Esophagus squamous epithelium (tissue), 5 donors: ENCODE measurements around the gene ZBTB38. TPM values are rescaled to one million over a fixed set of nuclear protein-coding genes. Genes with fewer than 3 reads are reported as not detected.

ENCODE experiments used
- DNase-seq: peaks from one replicate; lab custom pipeline; 2025; lab: John Stamatoyannopoulos, UW
- H3K27ac ChIP-seq, 4 donors: fragments of 200-600 bp; sonication (generic); one replicate each; pipeline ENCODE4 v1.5.1; 2016 to 2019; ENCODE audit warnings: mild to moderate bottlenecking in 1 of 4
- H3K27me3 ChIP-seq, 4 donors: fragments of 200-600 bp; sonication (generic); 1 replicate in 3 of 4; 2 replicates in 1 of 4; pipeline versions ENCODE4 v1.5.1 to v1.6.0; 2017 to 2021; ENCODE audit warnings: antibody characterized with exemption in 1 of 4
- H3K36me3 ChIP-seq, 3 donors: fragments of 200-600 bp; sonication (generic); one replicate each; pipeline ENCODE4 v1.5.1; 2016 to 2019
- H3K4me1 ChIP-seq, 3 donors: fragments of 200-600 bp; sonication (generic); one replicate each; pipeline ENCODE4 v1.5.1; 2017 to 2019
- H3K4me3 ChIP-seq, 4 donors: fragments of 200-600 bp; sonication (generic); 1 replicate in 3 of 4; 2 replicates in 1 of 4; pipeline ENCODE4 v1.5.1; 2016 to 2019; ENCODE audit warnings: mild to moderate bottlenecking in 2 of 4, moderate library complexity in 1 of 4
- H3K9me3 ChIP-seq, 3 donors: fragments of 200-600 bp; sonication (generic); one replicate each; pipeline ENCODE4 v1.5.1; 2016 to 2019
- CTCF ChIP-seq, 6 experiments: fragments of 450-650 bp in 4 of 6; fragments of 200-600 bp in 2 of 6; sonication (generic) in 2 of 6; IDR thresholded peaks; one replicate each; pipeline ENCODE4 v1.5.1; 2016 to 2019; ENCODE audit warnings: antibody characterized with exemption in 6 of 6, mild to moderate bottlenecking in 4 of 6, moderate library complexity in 4 of 6
- POLR2A ChIP-seq, 4 donors: fragments of 450-650 bp; IDR thresholded peaks; one replicate each; pipeline ENCODE4 v1.6.1; 2017; ENCODE audit warnings: antibody characterized with exemption in 4 of 4, mild to moderate bottlenecking in 4 of 4, moderate library complexity in 3 of 4
- whole genome bisulfite sequencing, 2 donors: methylation state at CpG; one replicate each; pipeline ENCODE4 v1.1.5; 2018; 5-methylcytosine and 5-hydroxymethylcytosine counted together
- intact Hi-C: fragments of 100-400 bp; cut with DNase I; formaldehyde crosslinking; loops from one replicate; pipeline ENCODE4 v1.15.0; 2022
- total RNA-seq, 4 donors: library from RNA; depleted of rRNA; stranded (reverse); fragments of >200 nt; gene quantifications; one replicate each; pipeline ENCODE4 v1.1.0, GENCODE V29; 2016
- donor health status: DM: yes; HTN: yes; CAD: no.

Gene ZBTB38
- total RNA-seq, 4 donors from 2014 or later = 15.6 to 54.4 (median 33.1) TPM

- intact Hi-C loops = no loop called here
- no peak for TF ChIP-seq POLR2A (IDR thresholded peaks at IDR 0.05)
- no peak for TF ChIP-seq CTCF (IDR thresholded peaks at IDR 0.05)
- H3K27me3 ChIP-seq = peaks cover 0 to 75% (median 0%) of the 10 kb centered on the region in 4 donors
- no peaks in the 10 kb centered on the region for H3K4me1 ChIP-seq
- DNase-seq = no peak
- H3K27ac ChIP-seq = no peak overlapping the region
- H3K4me3 ChIP-seq = no peak overlapping the region
- H3K36me3 ChIP-seq = no peaks in the 10 kb centered on the region
- no peaks in the 10 kb centered on the region for H3K9me3 ChIP-seq
Measured at GRCh38 chr3:141326123-141326522, 42.2 kb upstream of the ZBTB38 start.

- 67 to 69% methylated on average over 3 of the region's 3 CpGs for WGBS, 2 donors
- TF ChIP-seq POLR2A (IDR thresholded peaks at IDR 0.05) = no peak
- TF ChIP-seq CTCF (IDR thresholded peaks at IDR 0.05) = no peak
Measured at GRCh38 chr3:141326626-141327025, 41.7 kb upstream of the ZBTB38 start.

GRCh38 chr3:141328286-141329166, 39.8 kb upstream of the ZBTB38 start:
- no peak overlapping the region for H3K27ac ChIP-seq
- no peak for TF ChIP-seq POLR2A (IDR thresholded peaks at IDR 0.05)
- no peak for TF ChIP-seq CTCF (IDR thresholded peaks at IDR 0.05)
- no peaks in the 10 kb centered on the region for H3K9me3 ChIP-seq
- H3K4me1 ChIP-seq = peaks cover 0 to 9% (median 0%) of the 10 kb centered on the region in 3 donors
- WGBS, 2 donors = 74% methylated on average over 7 of the region's 7 CpGs
- no peak for DNase-seq
- no peak overlapping the region for H3K4me3 ChIP-seq
- H3K36me3 ChIP-seq = no peaks in the 10 kb centered on the region
- H3K27me3 ChIP-seq = peaks cover 0 to 81% (median 0%) of the 10 kb centered on the region in 4 donors
- intact Hi-C loops = no loop called here

More at GRCh38 chr3:141326626-141327025, 41.7 kb upstream of the ZBTB38 start:
- no peaks in the 10 kb centered on the region for H3K36me3 ChIP-seq
- peaks cover 0 to 76% (median 0%) of the 10 kb centered on the region in 4 donors for H3K27me3 ChIP-seq
- no peaks in the 10 kb centered on the region for H3K4me1 ChIP-seq
- intact Hi-C loops = no loop called here
- DNase-seq = no peak
- no peak overlapping the region for H3K27ac ChIP-seq
- H3K4me3 ChIP-seq = no peak overlapping the region
- H3K9me3 ChIP-seq = no peaks in the 10 kb centered on the region

GRCh38 chr3:141330235-141330634, 38.1 kb upstream of the ZBTB38 start:
- H3K27ac ChIP-seq = no peak overlapping the region
- TF ChIP-seq POLR2A (IDR thresholded peaks at IDR 0.05) (no peak), CTCF (IDR thresholded peaks at IDR 0.05) (no peak)
- no peak overlapping the region for H3K4me3 ChIP-seq
- no peak for DNase-seq
- 92 to 100% methylated on average over 3 of the region's 3 CpGs for WGBS, 2 donors
- intact Hi-C loops = no loop called here
- H3K9me3 ChIP-seq = no peaks in the 10 kb centered on the region
- H3K4me1 ChIP-seq = peaks cover 0 to 9% (median 0%) of the 10 kb centered on the region in 3 donors
- peaks cover 0 to 89% (median 0%) of the 10 kb centered on the region in 4 donors for H3K27me3 ChIP-seq
- H3K36me3 ChIP-seq = no peaks in the 10 kb centered on the region

- intact Hi-C loops = no loop called here
- Histone ChIP-seq H3K9me3 (no peaks in the 10 kb centered on the region), H3K4me3 (no peak overlapping the region), H3K27ac (no peak overlapping the region), H3K4me1 (peaks cover 0 to 9% (median 0%) of the 10 kb centered on the region in 3 donors), H3K27me3 (peaks cover 0 to 95% (median 0%) of the 10 kb centered on the region in 4 donors), H3K36me3 (no peaks in the 10 kb centered on the region)
- WGBS, 2 donors = 78 to 82% methylated on average over 2 to 3 of the region's 3 CpGs
- no peak for DNase-seq
- no peak for TF ChIP-seq CTCF (IDR thresholded peaks at IDR 0.05)
- no peak for TF ChIP-seq POLR2A (IDR thresholded peaks at IDR 0.05)
Measured at GRCh38 chr3:141330718-141331376, 37.5 kb upstream of the ZBTB38 start.
